HG03521 (cell line): ENCODE measurements around the gene EXOC4.

Source experiments
- ATAC-seq: cut with Tn5 transposase; IDR thresholded peaks from one replicate; pipeline ENCODE4 v1.9.1; 2021; ENCODE audit warnings: mild to moderate bottlenecking, moderate library complexity; ENCODE audit not compliant: unreplicated experiment

EXOC4 gene

DNA sequence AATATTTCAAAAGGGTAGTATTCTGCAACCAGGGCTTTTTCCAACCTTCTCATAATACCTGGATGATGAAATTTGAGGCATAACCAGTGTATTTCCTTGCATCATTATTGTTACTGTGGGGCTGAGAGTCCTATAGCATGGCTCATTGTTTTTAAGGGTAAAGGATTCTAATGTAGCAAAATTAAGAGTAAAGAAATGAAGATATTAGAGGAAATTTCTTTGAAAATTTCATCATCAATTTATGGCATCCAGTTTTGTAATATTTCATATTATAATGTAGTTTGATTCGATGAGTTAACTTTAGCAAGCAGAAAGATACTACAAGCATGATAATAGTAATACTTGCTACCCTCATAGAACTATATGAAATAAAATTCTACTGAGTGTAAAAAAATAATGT, 486.9 kb downstream of the EXOC4 start:
- no peak for ATAC-seq

DNA sequence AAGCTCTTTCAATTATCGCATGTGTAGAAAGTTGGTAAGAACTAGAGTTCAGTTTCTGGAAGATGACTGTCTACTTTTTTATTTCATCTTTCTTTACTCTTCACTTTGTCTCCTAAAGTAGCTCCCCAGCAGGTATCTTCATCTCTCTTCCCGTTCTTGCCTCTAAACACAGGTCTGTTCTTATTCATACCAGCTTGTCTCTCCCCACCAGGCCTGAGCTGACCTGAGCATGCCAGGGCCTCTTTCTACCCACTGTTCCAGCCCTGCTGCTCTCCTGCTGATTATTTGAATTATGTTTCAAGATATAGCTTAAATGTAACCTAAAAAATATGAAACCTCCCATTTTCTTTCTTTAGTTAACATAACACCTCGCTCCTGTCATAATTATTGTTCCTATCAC, 488.2 kb downstream of the EXOC4 start:
- no peak for ATAC-seq

DNA sequence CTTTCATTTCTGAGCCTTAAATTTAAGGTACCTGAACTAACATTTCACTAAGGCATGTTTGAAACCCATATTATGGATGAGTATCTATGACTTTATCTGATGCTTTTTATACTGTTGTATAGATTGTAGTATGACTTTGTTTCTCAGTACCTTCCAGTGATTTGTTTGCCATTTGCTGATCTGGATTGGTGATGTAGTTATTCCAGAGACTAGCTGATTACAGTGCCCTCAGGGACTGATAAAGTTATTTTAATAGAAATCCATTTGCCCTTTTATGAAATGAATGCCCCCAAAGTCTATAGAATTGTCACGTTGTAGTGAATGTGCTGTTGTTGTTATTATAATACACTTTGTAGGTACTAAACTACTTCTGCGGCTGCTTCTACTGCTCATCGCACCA, 488.8 kb downstream of the EXOC4 start:
- no peak for ATAC-seq

DNA sequence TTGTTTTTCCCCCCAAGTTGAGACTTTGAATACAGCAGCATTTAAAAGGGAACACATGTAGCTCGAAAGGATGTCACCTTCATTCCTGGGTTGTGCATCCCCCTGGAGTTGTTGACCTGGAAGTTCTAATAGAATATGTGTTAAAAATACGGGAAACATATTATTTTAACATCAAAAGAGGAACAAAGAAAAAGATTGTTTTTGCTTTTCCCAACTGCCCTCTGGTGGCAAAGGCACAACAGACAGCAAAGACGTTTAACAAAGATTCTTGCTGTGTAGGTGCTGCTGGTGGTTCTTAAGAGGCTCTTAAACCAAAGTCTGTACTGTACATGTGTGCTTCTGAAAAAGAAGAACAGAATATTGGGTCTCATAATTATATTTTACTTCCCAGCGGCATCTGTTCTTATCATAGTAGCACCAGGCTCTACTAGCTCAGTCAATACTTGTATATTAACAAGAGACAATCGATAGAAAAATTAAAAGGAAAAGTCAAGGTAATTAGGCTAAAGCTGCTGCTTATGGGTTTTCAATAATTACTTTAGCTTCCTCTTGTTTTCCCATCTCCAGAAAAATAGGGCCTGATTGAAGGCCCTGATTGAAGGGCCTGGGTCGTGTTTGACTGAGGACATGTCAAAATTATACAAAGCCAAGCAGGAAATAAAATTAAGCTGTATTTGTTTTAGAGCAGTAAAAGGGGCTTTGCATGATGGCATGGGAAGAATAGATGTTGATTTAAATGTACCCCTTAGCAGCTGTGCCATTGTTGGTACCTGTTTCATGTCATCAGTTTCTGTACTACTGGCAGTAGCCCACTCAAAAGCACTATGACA, 490.0 kb downstream of the EXOC4 start:
- ATAC-seq = no peak

DNA sequence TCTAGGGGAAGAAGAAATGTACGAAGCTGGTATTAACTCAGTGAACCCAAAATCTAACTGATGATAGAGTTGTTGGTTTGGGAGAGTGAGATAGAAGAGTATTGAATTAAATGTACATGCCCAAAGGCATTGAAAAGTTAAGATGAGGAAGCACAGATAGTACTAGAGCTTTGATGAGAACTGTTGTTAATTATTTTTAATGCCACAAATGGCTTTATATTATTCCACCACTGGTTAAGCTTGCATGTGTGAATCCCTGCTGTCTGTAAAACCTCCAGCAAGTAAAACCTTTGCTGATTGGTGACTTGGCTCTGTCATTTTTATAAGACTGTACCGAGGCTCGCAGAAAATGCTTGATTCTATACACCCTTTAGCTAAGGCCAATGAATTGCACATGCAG, 491.6 kb downstream of the EXOC4 start:
- ATAC-seq = no peak

DNA sequence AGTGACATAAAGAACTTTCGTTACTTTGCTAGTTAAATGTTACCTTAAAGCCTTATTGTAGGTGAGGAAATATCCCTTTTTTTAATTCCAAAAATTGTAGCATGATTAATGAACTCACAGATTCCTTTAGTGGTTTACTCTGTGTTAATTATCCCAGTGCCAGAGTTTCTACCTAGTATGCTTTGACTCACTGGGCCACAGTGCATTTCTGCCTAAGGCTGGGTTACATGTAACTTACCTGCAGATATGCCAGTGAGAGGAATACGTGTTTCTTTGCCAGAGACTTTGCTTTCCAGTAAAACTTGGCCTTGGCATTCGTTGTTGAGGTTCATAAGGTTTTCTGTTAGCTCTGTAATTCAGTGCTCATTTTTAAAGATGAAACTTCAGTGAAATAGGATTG, 493.4 kb downstream of the EXOC4 start:
- ATAC-seq = no peak

DNA sequence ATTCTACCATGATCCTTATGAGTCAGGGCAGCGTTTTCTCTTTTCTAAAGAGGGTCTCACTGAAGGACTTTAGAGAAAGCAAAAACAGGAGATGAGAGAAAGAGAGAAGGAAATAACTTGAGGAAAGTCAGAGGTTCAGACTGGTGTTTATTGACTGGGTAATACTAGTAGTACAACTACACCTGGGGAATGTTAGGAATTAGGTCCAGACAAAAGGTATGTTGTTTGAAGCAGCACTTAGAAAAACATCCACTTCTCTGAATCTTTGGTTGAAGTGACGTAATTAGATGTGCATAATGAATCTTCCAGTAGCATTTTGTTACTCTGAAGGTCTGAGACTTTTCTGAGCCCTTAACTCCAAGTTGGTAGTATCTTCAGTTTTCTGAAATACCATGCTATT, 494.0 kb downstream of the EXOC4 start:
- no peak for ATAC-seq

DNA sequence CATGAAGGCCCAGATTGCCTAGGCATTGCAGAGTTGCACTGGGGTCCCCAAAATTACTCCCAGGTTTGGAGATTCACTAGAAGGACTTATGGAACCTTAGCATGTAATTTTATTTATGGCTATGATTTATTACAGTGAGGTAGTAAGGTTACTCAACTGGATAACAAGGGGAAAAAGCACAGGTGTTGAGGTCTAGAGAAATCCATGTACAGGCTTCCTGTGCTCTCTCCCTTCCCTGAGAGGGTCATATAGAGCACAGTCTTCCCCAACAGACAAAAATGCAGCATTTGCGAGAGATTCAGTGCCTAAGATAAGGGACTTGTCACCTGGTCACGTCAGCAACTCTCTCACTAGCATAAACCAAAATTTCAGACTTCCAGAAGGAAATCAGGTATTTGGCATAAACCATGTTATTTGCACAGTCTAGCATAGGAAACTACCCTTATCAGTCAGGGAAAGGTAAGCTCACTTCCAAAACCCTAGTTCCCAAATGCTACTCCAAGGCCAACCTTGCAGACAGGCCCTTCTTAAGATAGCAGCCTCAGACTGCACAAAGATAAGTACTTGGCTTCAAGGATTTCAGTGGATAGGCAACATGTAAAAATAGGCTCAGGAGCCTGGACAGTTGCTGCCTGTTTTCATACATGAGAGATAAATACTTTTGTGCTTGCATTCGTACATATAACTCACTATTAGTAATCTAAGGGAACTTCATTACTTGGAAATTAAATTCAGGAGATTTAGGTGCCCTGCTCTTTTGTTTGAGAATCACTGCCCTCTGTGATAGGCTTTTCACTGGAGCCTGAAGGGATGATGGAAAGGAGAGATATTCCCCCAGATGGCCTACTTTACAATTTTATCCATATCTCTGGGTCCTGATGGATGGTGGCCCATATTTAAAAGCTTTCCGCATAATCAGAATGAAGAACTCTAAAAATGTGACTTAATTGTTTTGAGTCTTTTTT, 495.8 kb downstream of the EXOC4 start:
- ATAC-seq = no peak

DNA sequence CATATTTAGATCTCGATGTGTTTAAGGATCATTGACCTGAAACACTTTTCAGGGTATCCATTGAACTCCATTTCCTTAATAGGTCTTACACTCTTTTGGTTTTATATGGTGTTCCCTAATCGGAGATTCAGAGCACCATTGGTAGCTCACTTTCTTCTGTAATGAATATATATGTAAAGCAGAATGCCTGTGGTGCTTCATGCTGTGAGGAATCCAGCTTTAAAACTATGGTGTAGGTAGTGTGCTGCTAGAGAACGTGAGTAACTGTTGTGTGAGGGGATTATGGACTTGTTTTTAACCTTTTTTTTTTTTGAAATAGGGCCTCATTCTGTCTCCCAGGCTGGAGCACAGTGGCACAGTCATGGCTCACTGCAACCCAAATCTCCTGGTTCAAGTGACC, 497.4 kb downstream of the EXOC4 start:
- no peak for ATAC-seq

DNA sequence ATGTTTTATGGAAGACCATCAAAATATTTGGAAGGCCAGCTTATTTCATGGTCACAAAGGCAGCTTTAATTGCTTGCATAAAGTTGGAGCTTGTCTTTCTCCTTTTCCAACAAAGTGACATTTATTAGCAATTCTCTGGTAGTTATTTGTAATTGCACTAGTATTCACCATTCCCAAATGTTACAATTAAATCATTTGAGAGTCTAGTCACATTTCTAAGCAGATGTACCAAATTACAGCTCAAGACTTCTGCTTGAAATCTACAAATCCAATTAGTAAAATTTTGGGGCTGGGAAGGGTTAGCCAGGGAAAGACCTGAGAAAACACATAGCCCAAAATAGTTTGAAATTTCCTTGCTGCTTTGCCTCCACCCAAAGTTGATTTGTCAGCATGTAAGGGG, 498.2 kb downstream of the EXOC4 start:
- ATAC-seq = no peak

DNA sequence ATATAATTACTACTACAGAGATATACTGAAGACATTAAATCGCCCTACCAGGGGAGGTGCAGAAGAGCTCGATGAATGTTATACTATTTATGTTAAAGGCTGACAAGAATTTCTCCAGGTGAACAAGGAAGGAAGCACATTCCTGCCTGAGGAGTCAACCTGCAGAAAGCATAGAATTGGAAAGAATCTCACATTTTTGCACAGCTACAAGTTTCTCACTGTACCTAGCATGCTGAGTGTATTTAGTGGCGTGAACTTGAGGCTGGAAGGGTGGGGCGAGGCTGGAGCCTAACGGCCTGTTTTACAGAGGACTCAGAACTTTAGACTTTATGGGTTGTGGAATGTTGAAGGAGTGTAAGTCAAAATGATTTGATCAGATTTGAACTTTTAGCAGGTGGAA, 500.6 kb downstream of the EXOC4 start:
- no peak for ATAC-seq

DNA sequence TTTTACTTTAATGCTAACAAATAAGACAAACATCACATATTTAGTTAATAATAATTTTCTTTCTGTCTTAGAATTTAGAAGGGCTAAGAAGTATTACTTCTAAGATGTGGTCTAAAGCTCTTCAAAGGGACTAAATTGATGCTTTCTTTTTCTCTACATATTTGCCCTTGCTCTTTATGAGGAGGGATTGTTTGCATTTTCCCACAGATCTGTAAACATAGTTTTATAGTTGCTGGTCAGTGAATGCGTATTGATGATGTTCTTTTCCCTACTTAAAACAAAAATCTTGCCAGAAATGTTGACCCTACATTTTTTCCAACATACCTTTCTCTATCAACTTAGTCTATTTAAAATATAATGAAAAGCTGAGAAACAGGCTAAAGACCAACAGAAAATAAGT, 501.8 kb downstream of the EXOC4 start:
- ATAC-seq = no peak

DNA sequence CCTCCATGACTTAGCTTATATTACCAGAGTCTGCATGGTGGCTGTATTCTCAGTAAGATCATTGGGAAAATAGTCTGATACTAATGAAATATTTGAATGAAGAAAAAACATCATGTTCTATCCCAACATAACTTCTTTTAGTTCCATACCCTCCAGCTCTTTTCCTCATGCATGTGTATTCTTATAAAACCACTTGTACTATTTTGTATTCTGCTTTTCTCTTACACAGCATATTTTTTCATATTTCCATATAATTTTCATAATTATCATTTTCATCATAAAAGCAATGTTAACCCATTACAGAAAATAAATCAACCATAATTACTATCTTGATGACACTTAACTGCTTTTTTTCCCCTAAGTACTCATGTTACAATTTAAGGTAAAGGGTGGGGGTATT, 503.0 kb downstream of the EXOC4 start:
- no peak for ATAC-seq

DNA sequence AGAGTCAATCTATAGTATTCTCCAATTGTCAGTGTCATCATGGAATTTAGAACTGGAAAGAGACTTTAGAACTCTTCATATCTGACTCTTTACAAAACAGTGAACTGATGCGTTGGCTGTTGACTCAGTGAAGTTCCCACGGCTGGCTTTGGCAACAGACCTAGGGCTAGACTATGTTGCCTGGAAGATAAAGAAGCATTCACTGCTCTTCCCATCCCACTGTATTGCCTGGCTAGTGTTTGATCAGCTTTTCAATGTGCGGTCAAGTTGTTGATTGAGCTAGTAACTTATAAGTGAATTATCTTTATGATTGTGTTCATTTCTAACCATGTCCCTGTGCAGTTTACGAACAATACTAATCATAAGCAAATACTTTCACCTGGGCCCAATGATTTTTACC, 508.6 kb downstream of the EXOC4 start:
- no peak for ATAC-seq

DNA sequence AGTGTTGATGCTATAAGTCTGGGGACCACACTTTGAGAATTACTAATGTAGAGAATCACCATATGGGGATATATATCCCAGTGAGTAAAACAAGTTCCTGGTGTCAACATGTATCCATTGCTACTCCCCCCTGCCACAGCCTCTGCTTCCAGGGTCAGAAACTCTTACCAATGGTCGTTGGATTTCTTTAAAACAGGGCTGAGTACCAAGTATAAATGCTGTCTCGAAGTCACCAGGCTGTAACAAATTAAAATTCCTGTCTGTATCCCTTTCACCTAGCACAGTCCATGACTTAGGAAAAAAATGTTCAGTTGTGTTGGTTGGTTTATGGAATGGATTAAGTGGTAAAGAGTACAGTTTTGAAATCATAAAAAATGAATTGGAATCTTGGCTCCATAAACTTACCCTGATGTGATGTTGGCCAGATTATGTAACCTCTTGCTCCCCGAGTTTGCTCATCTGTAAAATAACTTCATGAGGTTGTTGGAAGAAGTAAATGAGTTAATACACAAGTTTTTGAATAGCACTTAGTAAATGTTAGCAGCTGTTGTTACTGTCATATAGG, 510.3 kb downstream of the EXOC4 start:
- no peak for ATAC-seq

DNA sequence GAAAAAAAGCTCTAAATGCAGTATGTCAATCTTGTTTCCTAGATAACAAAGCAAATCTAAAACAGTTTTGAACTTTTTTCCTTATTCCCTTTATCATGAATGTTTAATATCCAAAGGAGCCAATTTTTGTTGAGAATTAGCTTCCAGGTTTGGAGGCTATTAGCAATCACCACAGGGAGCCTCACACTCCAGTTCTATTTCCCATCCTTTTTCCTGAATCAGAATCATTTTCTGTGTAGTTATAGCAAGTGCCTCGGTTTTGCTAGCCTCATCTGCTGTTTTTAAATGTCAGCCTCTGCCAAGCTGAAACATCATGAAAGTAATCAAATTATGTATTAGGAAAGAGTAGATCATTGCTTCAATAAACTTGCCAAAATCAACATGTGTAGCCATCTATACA, 516.8 kb downstream of the EXOC4 start:
- ATAC-seq = no peak

DNA sequence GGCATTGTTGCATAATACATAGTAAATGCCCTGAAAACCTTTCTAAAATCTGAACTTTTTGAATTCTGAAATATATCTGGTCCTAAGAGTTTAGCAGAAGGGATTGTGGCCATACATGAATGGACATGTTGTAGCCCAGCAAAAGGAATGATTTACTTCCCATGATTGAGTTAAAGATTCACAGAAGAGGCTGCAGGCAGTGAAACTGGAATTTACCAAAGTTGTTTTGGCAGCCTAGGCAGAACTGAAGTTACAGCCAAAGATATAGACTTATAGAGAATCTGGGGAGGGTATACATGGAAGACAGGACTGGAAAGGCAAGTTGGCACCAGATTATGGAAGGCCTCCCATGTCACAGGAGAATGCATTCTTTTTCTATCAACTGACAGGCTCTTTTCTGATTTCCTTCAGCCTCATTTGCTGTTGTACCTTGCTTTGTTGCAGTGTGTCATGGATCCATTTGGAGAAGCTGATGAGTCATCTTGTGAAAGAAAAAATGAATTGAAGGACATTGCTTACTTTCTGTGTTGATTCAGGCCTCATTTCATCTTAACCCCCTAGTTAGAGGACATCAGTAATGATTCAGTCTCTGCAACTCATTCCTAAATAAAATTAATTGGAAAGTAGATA, 518.1 kb downstream of the EXOC4 start:
- ATAC-seq = no peak

DNA sequence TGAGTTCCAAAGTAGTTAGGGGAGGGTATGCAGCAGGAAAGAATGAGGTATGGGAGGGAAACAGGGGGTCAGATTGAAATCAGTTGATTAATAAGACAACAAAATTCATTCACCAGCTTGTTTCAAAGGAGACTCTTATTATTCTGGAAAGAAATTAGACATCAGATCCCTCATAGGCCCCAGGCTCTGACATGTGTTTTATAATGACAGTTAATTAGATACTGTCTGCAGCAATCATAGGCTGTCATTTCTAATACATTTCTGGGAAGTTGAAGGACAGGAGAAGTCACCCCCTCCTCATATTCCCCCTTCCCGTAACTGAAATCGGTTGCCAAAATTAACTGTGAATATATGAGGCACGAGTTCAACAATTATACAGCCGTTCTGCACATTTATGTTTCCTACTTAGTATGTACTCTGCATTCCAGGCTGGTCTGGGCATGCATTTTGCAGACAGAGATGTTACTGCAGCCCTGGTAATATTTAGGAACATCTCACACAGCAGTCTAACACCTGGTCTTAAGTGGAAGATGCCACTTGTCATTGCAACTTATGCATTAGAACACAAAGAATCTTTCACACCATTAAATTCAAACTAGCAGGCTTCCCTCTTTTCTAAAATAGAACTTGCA, 519.0 kb downstream of the EXOC4 start:
- ATAC-seq = no peak

DNA sequence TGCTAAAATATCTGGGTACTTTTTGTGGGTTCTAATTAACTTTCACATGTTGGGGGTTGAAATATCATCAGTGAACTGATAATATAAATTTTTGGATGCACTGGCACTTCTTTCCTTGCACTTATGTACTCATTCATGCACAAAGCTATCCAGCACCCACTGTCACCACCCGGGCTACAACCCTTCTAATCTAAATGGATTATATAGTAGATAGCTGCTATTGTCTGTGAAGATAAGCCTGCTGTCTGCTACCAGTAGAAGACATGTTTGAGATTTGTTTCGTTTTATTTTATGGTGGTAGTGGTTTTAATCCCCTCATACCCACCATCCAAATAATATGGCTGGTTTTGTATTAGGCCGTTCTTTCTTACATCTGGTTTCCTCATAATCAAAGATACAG, 520.7 kb downstream of the EXOC4 start:
- ATAC-seq = no peak

DNA sequence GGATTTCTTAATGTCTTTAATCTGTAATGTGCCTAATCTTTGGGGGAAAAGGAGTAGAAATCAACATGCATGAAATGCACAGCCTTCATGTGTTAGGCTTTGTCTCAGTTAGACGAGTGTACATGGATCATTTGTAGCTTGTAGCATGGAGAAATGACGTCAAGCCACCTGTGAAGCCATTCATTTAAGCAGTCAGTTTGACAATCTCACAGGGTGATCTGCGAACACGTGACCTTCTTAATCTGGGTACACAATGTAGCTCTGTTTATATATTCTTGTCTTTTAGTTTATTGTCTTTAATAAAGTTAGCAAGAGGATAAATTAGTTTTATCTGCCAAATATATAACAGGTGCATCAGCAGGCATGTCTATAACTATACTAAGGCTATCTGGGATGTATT, 522.3 kb downstream of the EXOC4 start:
- ATAC-seq = no peak

DNA sequence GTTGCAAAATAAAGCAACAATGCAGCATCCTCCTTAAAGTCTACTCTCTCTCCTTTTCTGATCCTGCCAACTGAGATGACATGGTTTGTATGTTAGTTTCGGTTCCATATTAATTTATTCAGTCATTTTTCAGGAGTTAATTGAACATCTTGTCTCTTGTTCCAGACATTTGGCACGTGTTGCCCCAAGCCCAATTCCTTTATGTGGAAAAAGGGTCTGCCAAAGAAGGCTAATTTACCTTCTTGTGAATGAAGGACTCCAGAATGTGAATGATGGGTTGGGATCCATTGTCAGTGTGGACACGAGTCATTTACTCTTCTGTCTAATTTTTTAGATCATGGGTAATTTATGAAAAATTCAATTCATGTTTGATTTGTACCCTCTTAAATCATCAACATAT, 523.4 kb downstream of the EXOC4 start:
- ATAC-seq = no peak
